SK-N-SH treated with all-trans-retinoic acid at 6 μM for 48 hours (cell line): ENCODE data around the gene TMEM178A.

Experiments used
- ATAC-seq: fragments of 200-7000 bp; cut with Tn5 transposase; 3 replicates; pipeline ENCODE4 v1.9.1; 2020; ENCODE audit warnings: mild to moderate bottlenecking, moderate library complexity
- ARNTL ChIP-seq: fragments of 450-650 bp; formaldehyde crosslinking; IDR thresholded peaks from 2 replicates; pipeline ENCODE4 v1.5.0; 2020; ENCODE audit warnings: low read depth, mild to moderate bottlenecking, moderate library complexity, borderline replicate concordance
- CREB5 ChIP-seq: fragments of 250-450 bp; sonication (Bioruptor Pico); IDR thresholded peaks from 2 replicates; pipeline ENCODE4 v1.5.1; 2020; ENCODE audit warnings: low read depth, mild to moderate bottlenecking, moderate library complexity
- CSDC2 ChIP-seq: fragments of 250-450 bp; sonication (Bioruptor Pico); IDR thresholded peaks from 2 replicates; pipeline ENCODE4 v1.5.0; 2020; ENCODE audit warnings: mild to moderate bottlenecking, moderate library complexity
- CSRNP3 ChIP-seq: fragments of 250-450 bp; sonication (Bioruptor Pico); IDR thresholded peaks from 2 replicates; pipeline ENCODE4 v1.5.1; 2021; ENCODE audit warnings: mild to moderate bottlenecking, moderate library complexity
- ESRRG ChIP-seq: fragments of 250-450 bp; sonication (Bioruptor Pico); IDR thresholded peaks from 2 replicates; pipeline ENCODE4 v1.6.1; 2021; ENCODE audit warnings: mild to moderate bottlenecking
- GLIS3 ChIP-seq: fragments of 250-450 bp; sonication (Bioruptor Pico); IDR thresholded peaks from 2 replicates; pipeline ENCODE4 v1.5.0; 2020; ENCODE audit warnings: mild to moderate bottlenecking, moderate library complexity
- ISL1 ChIP-seq: fragments of 250-450 bp; sonication (Bioruptor Pico); IDR thresholded peaks from 2 replicates; pipeline ENCODE4 v2.1.2; 2022; ENCODE audit warnings: mild to moderate bottlenecking, moderate library complexity
- PATZ1 ChIP-seq: fragments of 250-450 bp; sonication (Bioruptor Pico); IDR thresholded peaks from 2 replicates; pipeline ENCODE4 v1.8.0; 2020; ENCODE audit warnings: mild to moderate bottlenecking, moderate library complexity, borderline replicate concordance
- POU6F1 ChIP-seq: fragments of 250-450 bp; sonication (Bioruptor Pico); IDR thresholded peaks from 2 replicates; pipeline ENCODE4 v1.8.0; 2021; ENCODE audit warnings: low read depth, mild to moderate bottlenecking, moderate library complexity, borderline replicate concordance
- PPARA ChIP-seq: fragments of 250-450 bp; sonication (Bioruptor Pico); IDR thresholded peaks from 2 replicates; pipeline ENCODE4 v1.5.0; 2020; ENCODE audit warnings: mild to moderate bottlenecking, borderline replicate concordance
- RARB ChIP-seq: fragments of 250-450 bp; sonication (Bioruptor Pico); IDR thresholded peaks from 2 replicates; pipeline ENCODE4 v1.8.0; 2021; ENCODE audit warnings: mild to moderate bottlenecking, moderate library complexity
- SNAI2 ChIP-seq: fragments of 250-450 bp; sonication (Bioruptor Pico); IDR thresholded peaks from 2 replicates; pipeline ENCODE4 v1.5.0; 2020; ENCODE audit warnings: mild to moderate bottlenecking, moderate library complexity
- TCF4 ChIP-seq: fragments of 250-450 bp; sonication (Bioruptor Pico); IDR thresholded peaks from 2 replicates; pipeline ENCODE4 v1.8.0; 2021; ENCODE audit warnings: mild to moderate bottlenecking, moderate library complexity, borderline replicate concordance
- TOX ChIP-seq: fragments of 250-450 bp; sonication (Bioruptor Pico); IDR thresholded peaks from 2 replicates; pipeline ENCODE4 v1.8.0; 2021; ENCODE audit warnings: mild to moderate bottlenecking, moderate library complexity, borderline replicate concordance
- TSHZ2 ChIP-seq: fragments of 250-450 bp; sonication (Bioruptor Pico); IDR thresholded peaks from 2 replicates; pipeline ENCODE4 v1.5.0; 2020; ENCODE audit warnings: mild to moderate bottlenecking, moderate library complexity
- ZC3H10 ChIP-seq: fragments of 250-450 bp; sonication (Bioruptor Pico); IDR thresholded peaks from 2 replicates; pipeline ENCODE4 v1.5.1; 2021; ENCODE audit warnings: mild to moderate bottlenecking, moderate library complexity
- ZNF565 ChIP-seq: fragments of 450-650 bp; formaldehyde crosslinking; conservative IDR thresholded peaks from 2 replicates; pipeline ENCODE4 v1.5.0; 2020; ENCODE audit warnings: low read depth, mild to moderate bottlenecking, moderate library complexity
- ZNF70 ChIP-seq: fragments of 450-650 bp; formaldehyde crosslinking; IDR thresholded peaks from 2 replicates; pipeline ENCODE4 v1.5.0; 2020; ENCODE audit warnings: mild to moderate bottlenecking, moderate library complexity
- ZNF8 ChIP-seq: fragments of 450-650 bp; formaldehyde crosslinking; IDR thresholded peaks from 2 replicates; pipeline ENCODE4 v1.5.0; 2020; ENCODE audit warnings: mild to moderate bottlenecking, moderate library complexity

TMEM178A gene

GRCh38 chr2:39648580-39648979 is 17.1 kb upstream of the TMEM178A start (continued):
- TF ChIP-seq PATZ1 (CRISPR knock-in tag) (no peak), TCF4 (CRISPR knock-in tag) (no peak), ZC3H10 (CRISPR knock-in tag) (no peak), PPARA (no peak), ESRRG (CRISPR knock-in tag) (no peak), CSDC2 (CRISPR knock-in tag) (no peak)

GRCh38 chr2:39649511-39649910 is 16.2 kb upstream of the TMEM178A start:
- ATAC-seq, result no peak
- no peak for TF ChIP-seq RARB (CRISPR knock-in tag)
- TF ChIP-seq ISL1, result no peak
- no peak for TF ChIP-seq CREB5 (CRISPR knock-in tag)
- TF ChIP-seq PATZ1 (CRISPR knock-in tag), result no peak
- no peak for TF ChIP-seq GLIS3
- no peak for TF ChIP-seq ZNF8 (CRISPR knock-in tag)
- no peak for TF ChIP-seq TSHZ2 (CRISPR knock-in tag)
- TF ChIP-seq ZNF565 (CRISPR knock-in tag), result no peak
- no peak for TF ChIP-seq CSRNP3 (CRISPR knock-in tag)
- no peak for TF ChIP-seq ESRRG (CRISPR knock-in tag)
- TF ChIP-seq ARNTL, result no peak
- TF ChIP-seq PPARA, result no peak

- ATAC-seq, result no peak
- no peak for TF ChIP-seq TCF4 (CRISPR knock-in tag)
- no peak for TF ChIP-seq CSRNP3 (CRISPR knock-in tag)
- TF ChIP-seq TOX, result no peak
- TF ChIP-seq PPARA, result no peak
- no peak for TF ChIP-seq ZNF70 (CRISPR knock-in tag)
- no peak for TF ChIP-seq ARNTL
- TF ChIP-seq SNAI2 (CRISPR knock-in tag), result no peak
- no peak for TF ChIP-seq POU6F1 (CRISPR knock-in tag)
- TF ChIP-seq TSHZ2 (CRISPR knock-in tag), result no peak
- no peak for TF ChIP-seq CREB5 (CRISPR knock-in tag)
These were observed 15.2 kb upstream of the TMEM178A start for GRCh38 chr2:39650468-39650867.
